ENCODE data around the gene DDX10. TPM values are rescaled to one million over a fixed set of nuclear protein-coding genes. Genes with fewer than 3 reads are reported as not detected.

The DDX10 gene
- total RNA-seq, 2 experiments from 2014 or later: 32.5 to 42.6 TPM

- ATAC-seq (no peak), DNase-seq (no peak)
- CTCF ChIA-PET: no interaction called here
- no peaks in the 10 kb centered on the region for H3K27me3 Mint-ChIP-seq
- H3K4me1 Mint-ChIP-seq: no peaks in the 10 kb centered on the region
- no peaks in the 10 kb centered on the region for H3K36me3 Mint-ChIP-seq
- H3K4me3 Mint-ChIP-seq: no peak overlapping the region
- H3K9me3 Mint-ChIP-seq (ENCODE audit: low read depth): no peaks in the 10 kb centered on the region
- H3K27ac Mint-ChIP-seq: no peak overlapping the region
Observed at GRCh38 chr11:108984523-108984922, 319.7 kb downstream of the DDX10 start.

- Mint-ChIP-seq H3K36me3 (no peaks in the 10 kb centered on the region), H3K4me3 (no peak overlapping the region), H3K4me1 (no peaks in the 10 kb centered on the region), H3K27me3 (no peaks in the 10 kb centered on the region), H3K27ac (no peak overlapping the region), H3K9me3 (ENCODE audit: low read depth) (no peaks in the 10 kb centered on the region)
- ATAC-seq (no peak), DNase-seq (no peak)
- CTCF ChIA-PET: no interaction called here
Observed at GRCh38 chr11:108985236-108985944, 320.5 kb downstream of the DDX10 start.

- H3K4me1 Mint-ChIP-seq: no peaks in the 10 kb centered on the region
- H3K27ac Mint-ChIP-seq: no peak overlapping the region
- no peaks in the 10 kb centered on the region for H3K36me3 Mint-ChIP-seq
- H3K4me3 Mint-ChIP-seq: no peak overlapping the region
- ATAC-seq (no peak), DNase-seq (no peak)
- no peaks in the 10 kb centered on the region for H3K27me3 Mint-ChIP-seq
- no peaks in the 10 kb centered on the region for H3K9me3 Mint-ChIP-seq (ENCODE audit: low read depth)
- CTCF ChIA-PET: no interaction called here
Observed at GRCh38 chr11:108985945-108986279, 321.0 kb downstream of the DDX10 start.

Other genes with a start within 250 kb of the DDX10 start
- under 1 TPM in 1 of 2 experiments, not detected in 1; 0.61 TPM for gene C11orf65, start 197.5 kb upstream of the DDX10 start, total RNA-seq
- 10 to 100 TPM; 27.5 to 32.6 TPM for gene POGLUT3, start 166.7 kb upstream of the DDX10 start, total RNA-seq
- gene EXPH5, start 71.3 kb upstream of the DDX10 start, total RNA-seq: 1 to 10 TPM in 1 of 2 experiments, under 1 TPM in 1; 0.96 to 1.1 TPM